H9 (cell line): ENCODE data around the gene TUBA1A. TPM values are rescaled to one million over a fixed set of nuclear protein-coding genes. Genes with fewer than 3 reads are reported as not detected.
A peak's percentile ranks its signal among the peaks of the same experiment; 100 is the strongest.

Experiments used
- DNase-seq: peaks from one replicate; pipeline ENCODE4 v3.0.0-alpha.2; 2017
- H2AFZ ChIP-seq: one replicate; pipeline ENCODE4 v1.6.1; 2013; ENCODE audit warnings: mild to moderate bottlenecking, low read length, control low read depth, moderate library complexity
- H2AK5ac ChIP-seq: 2 replicates; pipeline ENCODE4 v1.6.1; 2013; ENCODE audit warnings: low read length, control low read depth, mixed read lengths; ENCODE audit not compliant: insufficient read length
- H2BK120ac ChIP-seq: one replicate; pipeline ENCODE4 v1.6.1; 2013; ENCODE audit warnings: low read depth, mild to moderate bottlenecking, low read length, control low read depth, inconsistent platforms; ENCODE audit not compliant: poor library complexity, severe bottlenecking
- H2BK12ac ChIP-seq: 2 replicates; pipeline ENCODE4 v1.6.1; 2013; ENCODE audit warnings: low read length, control low read depth, mixed read lengths, low read depth; ENCODE audit not compliant: insufficient read length
- H2BK15ac ChIP-seq: 2 replicates; pipeline ENCODE4 v1.6.1; 2013; ENCODE audit warnings: low read depth, low read length, control low read depth
- H2BK20ac ChIP-seq: one replicate; pipeline ENCODE4 v1.6.1; 2013; ENCODE audit warnings: low read depth, mild to moderate bottlenecking, low read length, control low read depth, inconsistent platforms; ENCODE audit not compliant: poor library complexity, severe bottlenecking
- H2BK5ac ChIP-seq: 2 replicates; pipeline ENCODE4 v1.6.1; 2013; ENCODE audit warnings: low read length, control low read depth, mixed read lengths; ENCODE audit not compliant: insufficient read length
- H3K14ac ChIP-seq: 2 replicates; pipeline ENCODE4 v1.6.1; 2013; ENCODE audit warnings: low read length, control low read depth; ENCODE audit not compliant: insufficient read depth
- H3K18ac ChIP-seq: 2 replicates; pipeline ENCODE4 v1.6.1; 2013; ENCODE audit warnings: low read depth, mild to moderate bottlenecking, mixed read lengths, low read length, control low read depth; ENCODE audit not compliant: insufficient read length
- H3K23ac ChIP-seq: 2 replicates; pipeline ENCODE4 v1.6.1; 2013; ENCODE audit warnings: low read length, control low read depth, mixed read lengths, low read depth; ENCODE audit not compliant: insufficient read length
- H3K23me2 ChIP-seq: 2 replicates; pipeline ENCODE4 v1.6.1; 2013; ENCODE audit warnings: low read depth, mild to moderate bottlenecking, mixed read lengths, low read length, control low read depth; ENCODE audit not compliant: insufficient read length, poor library complexity, severe bottlenecking
- H3K27ac ChIP-seq: 2 replicates; pipeline ENCODE4 v1.5.1; 2013; ENCODE audit warnings: low read length, control low read depth, mixed read lengths, low read depth; ENCODE audit not compliant: insufficient read length
- H3K27me3 ChIP-seq: 2 replicates; pipeline ENCODE4 v1.6.1; 2013; ENCODE audit warnings: low read length, control low read depth, inconsistent platforms; ENCODE audit not compliant: insufficient read depth
- H3K4ac ChIP-seq: 2 replicates; pipeline ENCODE4 v1.6.1; 2013; ENCODE audit warnings: low read depth, mild to moderate bottlenecking, control low read depth, inconsistent platforms, low read length, moderate library complexity
- H3K4me1 ChIP-seq: 2 replicates; pipeline ENCODE4 v1.6.1; 2013; ENCODE audit warnings: low read length, control low read depth, inconsistent platforms; ENCODE audit not compliant: insufficient read depth
- H3K4me2 ChIP-seq: 2 replicates; pipeline ENCODE4 v1.6.1; 2013; ENCODE audit warnings: low read length, control low read depth, mixed read lengths; ENCODE audit not compliant: insufficient read length, insufficient read depth
- H3K56ac ChIP-seq: 2 replicates; pipeline ENCODE4 v1.6.1; 2013; ENCODE audit warnings: low read depth, mild to moderate bottlenecking, mixed read lengths, low read length, control low read depth; ENCODE audit not compliant: insufficient read length
- H3K79me1 ChIP-seq: 2 replicates; pipeline ENCODE4 v1.6.1; 2013; ENCODE audit warnings: low read depth, mild to moderate bottlenecking, moderate library complexity, low read length, control low read depth, inconsistent platforms; ENCODE audit not compliant: insufficient read depth, poor library complexity, severe bottlenecking
- H3K79me2 ChIP-seq: 2 replicates; pipeline ENCODE4 v1.6.1; 2013; ENCODE audit warnings: low read length, control low read depth, inconsistent platforms; ENCODE audit not compliant: insufficient read depth
- H3K9ac ChIP-seq: 2 replicates; pipeline ENCODE4 v1.6.1; 2013; ENCODE audit warnings: low read length, control low read depth, mixed read lengths; ENCODE audit not compliant: insufficient read length; ENCODE audit errors: extremely low read depth
- H3K9me3 ChIP-seq: one replicate; pipeline ENCODE4 v1.6.1; 2013; ENCODE audit warnings: low read depth, low read length, inconsistent platforms; ENCODE audit not compliant: control insufficient read depth
- H3T11ph ChIP-seq: one replicate; pipeline ENCODE4 v1.6.1; 2013; ENCODE audit warnings: mild to moderate bottlenecking, low read length, control low read depth, inconsistent platforms
- H4K20me1 ChIP-seq: one replicate; pipeline ENCODE4 v1.6.1; 2013; ENCODE audit not compliant: control insufficient read depth, insufficient read length, insufficient read depth
- H4K5ac ChIP-seq: 2 replicates; pipeline ENCODE4 v1.6.1; 2013; ENCODE audit warnings: low read depth, mild to moderate bottlenecking, mixed read lengths, low read length, control low read depth; ENCODE audit not compliant: insufficient read length
- H4K8ac ChIP-seq: replicated peaks from 2 replicates; pipeline ENCODE4 v1.6.1; 2013; ENCODE audit warnings: low read length, control low read depth, mixed read lengths, low read depth; ENCODE audit not compliant: insufficient read length
- H4K91ac ChIP-seq: 2 replicates; pipeline ENCODE4 v1.6.1; 2013; ENCODE audit warnings: low read depth, mild to moderate bottlenecking, moderate library complexity, mixed read lengths, low read length, control low read depth; ENCODE audit not compliant: insufficient read length
- H3K27ac Mint-ChIP-seq, 3 experiments: 2 replicates in 2 of 3; 3 replicates in 1 of 3; pipeline ENCODE4 v1.8.0; 2020 to 2021; ENCODE audit warnings: mixed read lengths in 3 of 3, mild to moderate bottlenecking in 1 of 3, moderate library complexity in 1 of 3
- H3K27me3 Mint-ChIP-seq: 2 replicates; pipeline ENCODE4 v1.8.0; 2021; ENCODE audit warnings: low read depth, mild to moderate bottlenecking, moderate library complexity, mixed read lengths
- H3K36me3 Mint-ChIP-seq, 3 experiments: 2 replicates in 2 of 3; 3 replicates in 1 of 3; pipeline ENCODE4 v1.8.0; 2020 to 2021; ENCODE audit warnings: low read depth in 3 of 3, mixed read lengths in 3 of 3; ENCODE audit not compliant: insufficient read depth in 1 of 3
- H3K4me1 Mint-ChIP-seq, 2 experiments: 2 replicates each; pipeline ENCODE4 v1.8.0; 2020; ENCODE audit warnings: mixed read lengths in 2 of 2
- H3K4me3 Mint-ChIP-seq, 2 experiments: 2 replicates in 1 of 2; 3 replicates in 1 of 2; pipeline ENCODE4 v1.8.0; 2020 to 2021; ENCODE audit warnings: mild to moderate bottlenecking in 2 of 2, mixed read lengths in 2 of 2, moderate library complexity in 1 of 2
- H3K9me3 Mint-ChIP-seq, 2 experiments: 2 replicates in 1 of 2; 3 replicates in 1 of 2; pipeline ENCODE4 v1.8.0; 2020; ENCODE audit warnings: mild to moderate bottlenecking in 2 of 2, mixed read lengths in 2 of 2, moderate library complexity in 1 of 2
- WGBS: extraction: QIAGEN DNeasy Blood & Tissue Kit; methylation state at CpG from one replicate; pipeline ENCODE4 v1.1.7; 2013; ENCODE audit warnings: missing lambda C conversion rate, low lambda C conversion rate, mixed read lengths; ENCODE audit not compliant: insufficient read length; ENCODE audit errors: extremely low coverage; 5-methylcytosine and 5-hydroxymethylcytosine counted together
- total RNA-seq: library from RNA; stranded (reverse); gene quantifications from 2 replicates; pipeline ENCODE4 v1.2.1, GENCODE V29; 2021
- TF ChIP-seq, protein P1 (sequence below): fragments of 200-600 bp; sonication (generic); conservative IDR thresholded peaks from 3 replicates; pipeline ENCODE4 v1.8.0; 2021; ENCODE audit warnings: antibody characterized with exemption, mild to moderate bottlenecking

The TUBA1A gene
- total RNA-seq, 1 experiment from 2014 or later: 149 TPM

DNA sequence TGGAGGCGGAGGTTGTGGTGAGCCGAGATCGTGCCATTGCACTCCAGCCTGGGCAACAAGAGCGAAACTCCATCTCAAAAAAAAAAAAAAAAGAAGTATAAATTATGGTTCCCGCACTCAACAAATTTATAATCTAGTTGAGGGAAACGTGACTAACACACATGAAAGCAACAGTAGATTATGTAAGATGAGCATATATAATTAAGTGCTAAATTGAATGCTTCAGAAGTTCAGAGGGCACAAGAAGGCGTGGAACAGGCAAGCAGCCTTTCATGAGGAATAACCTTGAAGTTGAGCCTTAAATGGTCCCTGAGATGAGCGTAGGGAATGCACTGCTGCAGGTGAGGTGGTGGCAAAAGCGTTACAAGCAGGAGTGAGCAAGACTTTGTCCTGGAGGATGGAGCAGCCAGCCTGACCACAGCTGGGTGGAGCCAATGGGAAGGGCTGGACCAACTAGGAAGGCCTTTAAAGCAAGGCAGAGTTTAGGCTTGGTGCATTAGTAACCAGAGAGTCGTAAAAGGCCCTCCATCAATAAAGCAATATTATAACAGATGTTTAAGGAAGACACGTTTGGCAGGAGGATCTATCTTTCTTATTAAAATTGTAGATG is 30.6 kb upstream of the TUBA1A start:
- Mint-ChIP-seq H3K9me3 (no peaks in the 10 kb centered on the region; a peak in 1 of 5 replicates), H3K4me3 (no peak overlapping the region), H3K27me3 (no peaks in the 10 kb centered on the region), H3K27ac (no peak overlapping the region; a peak in 1 of 7 replicates), H3K36me3 (no peaks in the 10 kb centered on the region), H3K4me1 (peaks cover 13 to 16% of the 10 kb centered on the region in 2 experiments)
- no peaks in the 10 kb centered on the region; the same call in 1 of the 2 replicates for H3K27me3 ChIP-seq
- H4K91ac ChIP-seq: no peak overlapping the region
- no peak overlapping the region for H2BK5ac ChIP-seq
- H3K23ac ChIP-seq: no peak overlapping the region
- no peak overlapping the region for H3K14ac ChIP-seq
- H2BK20ac ChIP-seq: no peak overlapping the region
- H4K8ac ChIP-seq: peak overlapping the region; percentile 74
- no peak overlapping the region for H3K27ac ChIP-seq
- H3K18ac ChIP-seq: no peak overlapping the region
- peaks cover 3% of the 10 kb centered on the region for H4K20me1 ChIP-seq
- no peaks in the 10 kb centered on the region for H3K23me2 ChIP-seq
- no peak overlapping the region for H2BK12ac ChIP-seq
- H2BK120ac ChIP-seq: no peak overlapping the region
- no peak overlapping the region for H3T11ph ChIP-seq
- no peak overlapping the region for H4K5ac ChIP-seq
- no peaks in the 10 kb centered on the region for H3K9me3 ChIP-seq
- TF ChIP-seq, protein P1, sequence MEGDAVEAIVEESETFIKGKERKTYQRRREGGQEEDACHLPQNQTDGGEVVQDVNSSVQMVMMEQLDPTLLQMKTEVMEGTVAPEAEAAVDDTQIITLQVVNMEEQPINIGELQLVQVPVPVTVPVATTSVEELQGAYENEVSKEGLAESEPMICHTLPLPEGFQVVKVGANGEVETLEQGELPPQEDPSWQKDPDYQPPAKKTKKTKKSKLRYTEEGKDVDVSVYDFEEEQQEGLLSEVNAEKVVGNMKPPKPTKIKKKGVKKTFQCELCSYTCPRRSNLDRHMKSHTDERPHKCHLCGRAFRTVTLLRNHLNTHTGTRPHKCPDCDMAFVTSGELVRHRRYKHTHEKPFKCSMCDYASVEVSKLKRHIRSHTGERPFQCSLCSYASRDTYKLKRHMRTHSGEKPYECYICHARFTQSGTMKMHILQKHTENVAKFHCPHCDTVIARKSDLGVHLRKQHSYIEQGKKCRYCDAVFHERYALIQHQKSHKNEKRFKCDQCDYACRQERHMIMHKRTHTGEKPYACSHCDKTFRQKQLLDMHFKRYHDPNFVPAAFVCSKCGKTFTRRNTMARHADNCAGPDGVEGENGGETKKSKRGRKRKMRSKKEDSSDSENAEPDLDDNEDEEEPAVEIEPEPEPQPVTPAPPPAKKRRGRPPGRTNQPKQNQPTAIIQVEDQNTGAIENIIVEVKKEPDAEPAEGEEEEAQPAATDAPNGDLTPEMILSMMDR: no peak
- no peak overlapping the region for H2AK5ac ChIP-seq
- H3K56ac ChIP-seq: no peak overlapping the region
- H2AFZ ChIP-seq: peak overlapping the region; percentile 23
- H3K9ac ChIP-seq: no peak overlapping the region
- H3K4ac ChIP-seq: no peak overlapping the region
- DNase-seq: no peak
- no peak overlapping the region for H2BK15ac ChIP-seq
- no peaks in the 10 kb centered on the region for H3K79me2 ChIP-seq
- H3K79me1 ChIP-seq: no peaks in the 10 kb centered on the region
- no CpG with 5 or more reads among the region's 11 CpGs for WGBS
- no peak overlapping the region for H3K4me2 ChIP-seq
- H3K4me1 ChIP-seq: no peaks in the 10 kb centered on the region; the same call in 1 of the 2 replicates
